ENCODE measurements around the gene SHB. TPM values are rescaled to one million over a fixed set of nuclear protein-coding genes. Genes with fewer than 3 reads are reported as not detected.
"Not testable (repeated sequence)": the region's sequence is repeated elsewhere in the genome, so short reads cannot be mapped to it uniquely, and the experiment has no call there.

The SHB gene
- polyA plus RNA-seq, 1 donor (not counting 4 experiments of a cell fraction or from before 2014, with no cell fraction given), result 10.9 TPM

- H3K4me2 ChIP-seq (ENCODE audit: control insufficient read depth, extremely low read depth, insufficient read depth, low read depth, low read length), result no peak overlapping the region
- H3K9me3 ChIP-seq (ENCODE audit: control insufficient read depth, low read depth, low read length), result no peaks in the 10 kb centered on the region
- no peak overlapping the region for H3K4me3 ChIP-seq (ENCODE audit: control insufficient read depth in 2 of 3, extremely low read depth in 1 of 3, insufficient read depth in 2 of 3, low read depth in 1 of 3, low read length in 3 of 3)
- no peaks in the 10 kb centered on the region for H4K20me1 ChIP-seq (ENCODE audit: control insufficient read depth, extremely low read depth, insufficient read depth, low read length)
- H3K9ac ChIP-seq (ENCODE audit: control insufficient read depth, extremely low read depth, insufficient read depth, low read length), result no peak overlapping the region
- H3K9me1 ChIP-seq (ENCODE audit: control insufficient read depth, extremely low read depth, insufficient read depth, low read length), result no peaks in the 10 kb centered on the region
- dilution Hi-C loops (cut with MboI; ENCODE audit: extremely low pct_ligation_motif_present, low sequenced_read_pairs), result no loop called here
- H2AFZ ChIP-seq (ENCODE audit: control insufficient read depth, low read length), result no peak overlapping the region
- H3K4me1 ChIP-seq (ENCODE audit: control insufficient read depth, extremely low read depth, insufficient read depth, low read length), result peaks cover 8% of the 10 kb centered on the region
- TF ChIP-seq, protein P1, sequence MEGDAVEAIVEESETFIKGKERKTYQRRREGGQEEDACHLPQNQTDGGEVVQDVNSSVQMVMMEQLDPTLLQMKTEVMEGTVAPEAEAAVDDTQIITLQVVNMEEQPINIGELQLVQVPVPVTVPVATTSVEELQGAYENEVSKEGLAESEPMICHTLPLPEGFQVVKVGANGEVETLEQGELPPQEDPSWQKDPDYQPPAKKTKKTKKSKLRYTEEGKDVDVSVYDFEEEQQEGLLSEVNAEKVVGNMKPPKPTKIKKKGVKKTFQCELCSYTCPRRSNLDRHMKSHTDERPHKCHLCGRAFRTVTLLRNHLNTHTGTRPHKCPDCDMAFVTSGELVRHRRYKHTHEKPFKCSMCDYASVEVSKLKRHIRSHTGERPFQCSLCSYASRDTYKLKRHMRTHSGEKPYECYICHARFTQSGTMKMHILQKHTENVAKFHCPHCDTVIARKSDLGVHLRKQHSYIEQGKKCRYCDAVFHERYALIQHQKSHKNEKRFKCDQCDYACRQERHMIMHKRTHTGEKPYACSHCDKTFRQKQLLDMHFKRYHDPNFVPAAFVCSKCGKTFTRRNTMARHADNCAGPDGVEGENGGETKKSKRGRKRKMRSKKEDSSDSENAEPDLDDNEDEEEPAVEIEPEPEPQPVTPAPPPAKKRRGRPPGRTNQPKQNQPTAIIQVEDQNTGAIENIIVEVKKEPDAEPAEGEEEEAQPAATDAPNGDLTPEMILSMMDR (optimal IDR thresholded peaks at IDR 0.05 in 1 of 3, IDR thresholded peaks at IDR 0.05 in 1 of 3, conservative IDR thresholded peaks at IDR 0.05 in 1 of 3; ENCODE audit: extremely low read depth in 1 of 3, insufficient read depth in 2 of 3, low read length in 3 of 3), result no peak
- no peak for TF ChIP-seq EZH2 (IDR thresholded peaks at IDR 0.05; ENCODE audit: low read length)
- no peak for FAIRE-seq
- H3K27me3 ChIP-seq (ENCODE audit: control insufficient read depth, extremely low read depth, insufficient read depth, low read length), result no peaks in the 10 kb centered on the region
- no peaks in the 10 kb centered on the region for H3K36me3 ChIP-seq (ENCODE audit: control insufficient read depth in 2 of 2, extremely low read depth in 1 of 2, insufficient read depth in 2 of 2, low read length in 2 of 2)
- DNase-seq (ENCODE audit: low read depth, low spot score), result no peak
- no peak overlapping the region for H3K27ac ChIP-seq (ENCODE audit: control insufficient read depth, insufficient read depth, low read length)
- no peaks in the 10 kb centered on the region for H3K79me2 ChIP-seq (ENCODE audit: control insufficient read depth, insufficient read depth, low read length)
Measured at GRCh38 chr9:37910271-37910670, 158.8 kb downstream of the SHB start.

DNA sequence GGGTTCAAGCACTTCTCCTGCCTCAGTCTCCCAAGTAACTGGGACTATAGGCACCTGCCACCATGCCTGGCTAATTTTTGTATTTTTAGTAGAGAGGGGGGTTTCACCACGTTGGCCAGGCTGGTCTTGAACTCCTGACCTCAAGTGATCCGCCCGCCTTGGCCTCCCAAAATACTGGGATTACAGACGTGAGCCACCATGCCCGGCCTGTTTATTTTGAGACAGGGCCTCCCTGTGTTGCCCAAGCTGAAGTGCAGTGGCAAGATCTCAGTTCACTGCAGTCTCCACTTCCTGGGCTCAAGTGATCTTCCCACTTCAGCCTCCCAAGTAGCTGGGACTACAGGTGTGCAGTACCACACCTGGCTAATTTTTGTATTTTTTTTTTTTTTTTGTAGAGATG is 159.2 kb downstream of the SHB start:
- H3K4me3 ChIP-seq (ENCODE audit: control insufficient read depth in 2 of 3, extremely low read depth in 1 of 3, insufficient read depth in 2 of 3, low read depth in 1 of 3, low read length in 3 of 3); H3K79me2 ChIP-seq (ENCODE audit: control insufficient read depth, insufficient read depth, low read length); dilution Hi-C loops (cut with MboI; ENCODE audit: extremely low pct_ligation_motif_present, low sequenced_read_pairs); H3K9me1 ChIP-seq (ENCODE audit: control insufficient read depth, extremely low read depth, insufficient read depth, low read length); H3K9me3 ChIP-seq (ENCODE audit: control insufficient read depth, low read depth, low read length); H3K36me3 ChIP-seq (ENCODE audit: control insufficient read depth in 2 of 2, extremely low read depth in 1 of 2, insufficient read depth in 2 of 2, low read length in 2 of 2); H3K27ac ChIP-seq (ENCODE audit: control insufficient read depth, insufficient read depth, low read length); H2AFZ ChIP-seq (ENCODE audit: control insufficient read depth, low read length); H4K20me1 ChIP-seq (ENCODE audit: control insufficient read depth, extremely low read depth, insufficient read depth, low read length); H3K4me2 ChIP-seq (ENCODE audit: control insufficient read depth, extremely low read depth, insufficient read depth, low read depth, low read length); FAIRE-seq; H3K9ac ChIP-seq (ENCODE audit: control insufficient read depth, extremely low read depth, insufficient read depth, low read length); H3K27me3 ChIP-seq (ENCODE audit: control insufficient read depth, extremely low read depth, insufficient read depth, low read length); DNase-seq (ENCODE audit: low read depth, low spot score): not testable (repeated sequence)
- H3K4me1 ChIP-seq (ENCODE audit: control insufficient read depth, extremely low read depth, insufficient read depth, low read length), result peaks cover 13% of the 10 kb centered on the region

- peaks cover 18% of the 10 kb centered on the region for H3K4me1 ChIP-seq (ENCODE audit: control insufficient read depth, extremely low read depth, insufficient read depth, low read length)
- DNase-seq (ENCODE audit: low read depth, low spot score) (no peak), FAIRE-seq (no peak)
- no peak overlapping the region for H3K4me2 ChIP-seq (ENCODE audit: control insufficient read depth, extremely low read depth, insufficient read depth, low read depth, low read length)
- H3K9ac ChIP-seq (ENCODE audit: control insufficient read depth, extremely low read depth, insufficient read depth, low read length), result no peak overlapping the region
- no peaks in the 10 kb centered on the region for H3K9me1 ChIP-seq (ENCODE audit: control insufficient read depth, extremely low read depth, insufficient read depth, low read length)
- no peak overlapping the region for H2AFZ ChIP-seq (ENCODE audit: control insufficient read depth, low read length)
- TF ChIP-seq, protein P1 (optimal IDR thresholded peaks at IDR 0.05 in 1 of 3, IDR thresholded peaks at IDR 0.05 in 1 of 3, conservative IDR thresholded peaks at IDR 0.05 in 1 of 3; ENCODE audit: extremely low read depth in 1 of 3, insufficient read depth in 2 of 3, low read length in 3 of 3), result no peak
- TF ChIP-seq EZH2 (IDR thresholded peaks at IDR 0.05; ENCODE audit: low read length), result no peak
- no peaks in the 10 kb centered on the region for H3K27me3 ChIP-seq (ENCODE audit: control insufficient read depth, extremely low read depth, insufficient read depth, low read length)
- H3K36me3 ChIP-seq (ENCODE audit: control insufficient read depth in 2 of 2, extremely low read depth in 1 of 2, insufficient read depth in 2 of 2, low read length in 2 of 2), result no peaks in the 10 kb centered on the region
- dilution Hi-C loops (cut with MboI; ENCODE audit: extremely low pct_ligation_motif_present, low sequenced_read_pairs), result no loop called here
- no peaks in the 10 kb centered on the region for H4K20me1 ChIP-seq (ENCODE audit: control insufficient read depth, extremely low read depth, insufficient read depth, low read length)
- no peak overlapping the region for H3K4me3 ChIP-seq (ENCODE audit: control insufficient read depth in 2 of 3, extremely low read depth in 1 of 3, insufficient read depth in 2 of 3, low read depth in 1 of 3, low read length in 3 of 3)
- H3K9me3 ChIP-seq (ENCODE audit: control insufficient read depth, low read depth, low read length), result no peaks in the 10 kb centered on the region
- H3K79me2 ChIP-seq (ENCODE audit: control insufficient read depth, insufficient read depth, low read length), result no peaks in the 10 kb centered on the region
- no peak overlapping the region for H3K27ac ChIP-seq (ENCODE audit: control insufficient read depth, insufficient read depth, low read length)
Measured at GRCh38 chr9:37909326-37909725, 159.7 kb downstream of the SHB start.
